Astrocyte of the cerebellum (primary cell): ENCODE results near the gene ST6GALNAC2.
"Not testable (repeated sequence)": the region's sequence is repeated elsewhere in the genome, so short reads cannot be mapped to it uniquely, and the experiment has no call there.

Source experiments
- DNase-seq: peaks from one replicate; pipeline ENCODE4 v3.0.0-alpha.2; 2011; ENCODE audit warnings: low read depth
- H3K4me3 ChIP-seq: 2 replicates; pipeline ENCODE4 v1.5.1; 2011; ENCODE audit warnings: mild to moderate bottlenecking, low read depth, low read length, moderate library complexity
- CTCF ChIP-seq: IDR thresholded peaks from 2 replicates; pipeline ENCODE4 v1.5.1; 2012; ENCODE audit warnings: low read length, low read depth, moderate library complexity, mild to moderate bottlenecking; ENCODE audit errors: missing control alignments
- in situ Hi-C: cut with HindIII; loops from 2 replicates; pipeline ENCODE4 v1.10.0; 2017; ENCODE audit warnings: low sequenced_read_pairs

Gene ST6GALNAC2

GRCh38 chr17:76612977-76613851, 27.6 kb upstream of the ST6GALNAC2 start:
- DNase-seq = no peak
- no peak overlapping the region for H3K4me3 ChIP-seq
- TF ChIP-seq CTCF = no peak
- in situ Hi-C loops = no loop called here

DNA sequence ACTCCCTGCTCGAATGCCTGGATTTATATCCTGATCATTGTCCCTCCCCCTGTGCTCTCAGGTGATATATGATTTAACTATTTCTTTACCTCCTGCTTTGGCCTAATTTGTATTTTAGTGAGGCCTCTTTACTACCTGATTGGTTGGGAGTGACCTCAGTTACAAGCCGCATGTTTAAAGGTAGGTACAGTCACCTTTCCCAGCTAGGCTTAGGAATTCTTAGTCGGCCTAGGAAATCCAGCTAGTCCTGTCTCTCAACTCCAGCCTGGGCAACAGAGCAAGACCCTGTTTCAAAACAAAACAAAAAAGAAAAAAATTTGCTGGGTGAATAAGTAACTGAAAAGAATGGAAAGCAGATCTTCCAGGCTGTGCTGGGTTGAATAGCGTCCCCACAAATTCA, 26.8 kb upstream of the ST6GALNAC2 start:
- in situ Hi-C loops = no loop called here
- H3K4me3 ChIP-seq = no peak overlapping the region
- TF ChIP-seq CTCF = no peak
- no peak for DNase-seq

- in situ Hi-C loops = no loop called here
- DNase-seq = no peak
- TF ChIP-seq CTCF = no peak
- H3K4me3 ChIP-seq = no peak overlapping the region
Observed at GRCh38 chr17:76611758-76612157, 26.1 kb upstream of the ST6GALNAC2 start.

DNA sequence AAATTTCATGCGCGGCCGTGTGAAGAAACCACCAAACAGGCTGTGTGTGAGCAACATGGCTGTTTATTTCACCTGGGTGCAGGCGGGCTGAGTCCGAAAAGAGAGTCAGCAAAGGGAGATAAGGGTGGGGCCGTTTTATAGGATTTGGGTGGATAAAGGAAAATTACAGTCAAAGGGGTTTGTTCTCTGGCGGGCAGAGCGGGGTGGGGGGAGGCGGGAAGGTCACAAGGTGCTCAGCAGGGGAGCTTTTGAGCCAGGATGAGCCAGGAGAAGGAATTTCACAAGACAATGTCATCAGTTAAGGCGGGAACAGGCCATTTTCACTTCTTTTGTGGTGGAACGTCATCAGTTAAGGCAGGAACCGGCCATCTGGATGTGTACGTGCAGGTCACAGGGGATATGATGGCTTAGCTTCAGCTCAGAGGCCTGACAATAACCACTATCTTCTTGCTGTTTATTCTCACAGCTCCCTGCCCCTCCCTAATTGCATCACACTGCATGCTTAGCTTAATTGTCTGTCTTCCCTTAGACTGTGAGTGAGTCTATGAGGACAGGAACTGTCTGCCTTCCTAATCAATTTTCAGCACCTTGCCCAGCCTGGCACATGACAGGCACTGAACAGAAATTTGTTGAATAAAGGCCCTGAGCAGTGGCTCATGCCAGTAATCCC, 25.6 kb upstream of the ST6GALNAC2 start:
- H3K4me3 ChIP-seq, DNase-seq, in situ Hi-C loops: not testable (repeated sequence)

DNA sequence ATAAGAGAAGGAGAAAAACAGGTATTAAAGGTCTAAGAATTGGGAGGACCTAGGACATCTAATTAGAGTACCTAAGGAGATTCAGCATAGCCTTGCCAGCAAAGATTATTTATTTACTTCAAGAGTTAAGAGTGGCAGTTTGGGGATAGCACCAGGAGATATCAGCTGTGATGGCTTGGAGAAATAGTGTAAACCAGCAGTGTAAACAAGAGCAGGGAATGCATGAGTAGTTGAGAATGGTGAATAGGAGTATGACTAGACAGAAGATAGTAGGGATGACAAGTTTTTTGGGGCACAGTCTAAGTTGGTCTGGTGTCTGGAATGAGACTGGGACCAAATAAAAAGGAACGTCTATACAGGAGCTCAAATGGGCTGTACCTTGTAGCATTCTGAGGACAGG, 21.0 kb upstream of the ST6GALNAC2 start:
- H3K4me3 ChIP-seq, DNase-seq, in situ Hi-C loops: not testable (repeated sequence)

GRCh38 chr17:76601065-76601464, 15.4 kb upstream of the ST6GALNAC2 start:
- no peak overlapping the region for H3K4me3 ChIP-seq
- TF ChIP-seq CTCF = no peak
- in situ Hi-C loops = no loop called here
- DNase-seq = no peak

GRCh38 chr17:76599694-76600460, 14.2 kb upstream of the ST6GALNAC2 start:
- in situ Hi-C loops = no loop called here

More at GRCh38 chr17:76599694-76600460, 14.2 kb upstream of the ST6GALNAC2 start:
- no peak for TF ChIP-seq CTCF
- no peak for DNase-seq
- H3K4me3 ChIP-seq = no peak overlapping the region
